H9 (cell line): ENCODE measurements around the gene AKAP11. TPM values are rescaled to one million over a fixed set of nuclear protein-coding genes. Genes with fewer than 3 reads are reported as not detected.

ENCODE experiments used
- DNase-seq: peaks from one replicate; pipeline ENCODE4 v3.0.0-alpha.2; 2017
- H2AFZ ChIP-seq: one replicate; pipeline ENCODE4 v1.6.1; 2013; ENCODE audit warnings: mild to moderate bottlenecking, low read length, control low read depth, moderate library complexity
- H2AK5ac ChIP-seq: 2 replicates; pipeline ENCODE4 v1.6.1; 2013; ENCODE audit warnings: low read length, control low read depth, mixed read lengths; ENCODE audit not compliant: insufficient read length
- H2BK120ac ChIP-seq: one replicate; pipeline ENCODE4 v1.6.1; 2013; ENCODE audit warnings: low read depth, mild to moderate bottlenecking, low read length, control low read depth, inconsistent platforms; ENCODE audit not compliant: poor library complexity, severe bottlenecking
- H2BK12ac ChIP-seq: 2 replicates; pipeline ENCODE4 v1.6.1; 2013; ENCODE audit warnings: low read length, control low read depth, mixed read lengths, low read depth; ENCODE audit not compliant: insufficient read length
- H2BK15ac ChIP-seq: 2 replicates; pipeline ENCODE4 v1.6.1; 2013; ENCODE audit warnings: low read depth, low read length, control low read depth
- H2BK20ac ChIP-seq: one replicate; pipeline ENCODE4 v1.6.1; 2013; ENCODE audit warnings: low read depth, mild to moderate bottlenecking, low read length, control low read depth, inconsistent platforms; ENCODE audit not compliant: poor library complexity, severe bottlenecking
- H2BK5ac ChIP-seq: 2 replicates; pipeline ENCODE4 v1.6.1; 2013; ENCODE audit warnings: low read length, control low read depth, mixed read lengths; ENCODE audit not compliant: insufficient read length
- H3K14ac ChIP-seq: 2 replicates; pipeline ENCODE4 v1.6.1; 2013; ENCODE audit warnings: low read length, control low read depth; ENCODE audit not compliant: insufficient read depth
- H3K18ac ChIP-seq: 2 replicates; pipeline ENCODE4 v1.6.1; 2013; ENCODE audit warnings: low read depth, mild to moderate bottlenecking, mixed read lengths, low read length, control low read depth; ENCODE audit not compliant: insufficient read length
- H3K23ac ChIP-seq: 2 replicates; pipeline ENCODE4 v1.6.1; 2013; ENCODE audit warnings: low read length, control low read depth, mixed read lengths, low read depth; ENCODE audit not compliant: insufficient read length
- H3K23me2 ChIP-seq: 2 replicates; pipeline ENCODE4 v1.6.1; 2013; ENCODE audit warnings: low read depth, mild to moderate bottlenecking, mixed read lengths, low read length, control low read depth; ENCODE audit not compliant: insufficient read length, poor library complexity, severe bottlenecking
- H3K27ac ChIP-seq: 2 replicates; pipeline ENCODE4 v1.5.1; 2013; ENCODE audit warnings: low read length, control low read depth, mixed read lengths, low read depth; ENCODE audit not compliant: insufficient read length
- H3K27me3 ChIP-seq: 2 replicates; pipeline ENCODE4 v1.6.1; 2013; ENCODE audit warnings: low read length, control low read depth, inconsistent platforms; ENCODE audit not compliant: insufficient read depth
- H3K4ac ChIP-seq: 2 replicates; pipeline ENCODE4 v1.6.1; 2013; ENCODE audit warnings: low read depth, mild to moderate bottlenecking, control low read depth, inconsistent platforms, low read length, moderate library complexity
- H3K4me1 ChIP-seq: 2 replicates; pipeline ENCODE4 v1.6.1; 2013; ENCODE audit warnings: low read length, control low read depth, inconsistent platforms; ENCODE audit not compliant: insufficient read depth
- H3K4me2 ChIP-seq: 2 replicates; pipeline ENCODE4 v1.6.1; 2013; ENCODE audit warnings: low read length, control low read depth, mixed read lengths; ENCODE audit not compliant: insufficient read length, insufficient read depth
- H3K56ac ChIP-seq: 2 replicates; pipeline ENCODE4 v1.6.1; 2013; ENCODE audit warnings: low read depth, mild to moderate bottlenecking, mixed read lengths, low read length, control low read depth; ENCODE audit not compliant: insufficient read length
- H3K79me1 ChIP-seq: 2 replicates; pipeline ENCODE4 v1.6.1; 2013; ENCODE audit warnings: low read depth, mild to moderate bottlenecking, moderate library complexity, low read length, control low read depth, inconsistent platforms; ENCODE audit not compliant: insufficient read depth, poor library complexity, severe bottlenecking
- H3K79me2 ChIP-seq: 2 replicates; pipeline ENCODE4 v1.6.1; 2013; ENCODE audit warnings: low read length, control low read depth, inconsistent platforms; ENCODE audit not compliant: insufficient read depth
- H3K9ac ChIP-seq: 2 replicates; pipeline ENCODE4 v1.6.1; 2013; ENCODE audit warnings: low read length, control low read depth, mixed read lengths; ENCODE audit not compliant: insufficient read length; ENCODE audit errors: extremely low read depth
- H3K9me3 ChIP-seq: one replicate; pipeline ENCODE4 v1.6.1; 2013; ENCODE audit warnings: low read depth, low read length, inconsistent platforms; ENCODE audit not compliant: control insufficient read depth
- H3T11ph ChIP-seq: one replicate; pipeline ENCODE4 v1.6.1; 2013; ENCODE audit warnings: mild to moderate bottlenecking, low read length, control low read depth, inconsistent platforms
- H4K20me1 ChIP-seq: one replicate; pipeline ENCODE4 v1.6.1; 2013; ENCODE audit not compliant: control insufficient read depth, insufficient read length, insufficient read depth
- H4K5ac ChIP-seq: 2 replicates; pipeline ENCODE4 v1.6.1; 2013; ENCODE audit warnings: low read depth, mild to moderate bottlenecking, mixed read lengths, low read length, control low read depth; ENCODE audit not compliant: insufficient read length
- H4K8ac ChIP-seq: replicated peaks from 2 replicates; pipeline ENCODE4 v1.6.1; 2013; ENCODE audit warnings: low read length, control low read depth, mixed read lengths, low read depth; ENCODE audit not compliant: insufficient read length
- H4K91ac ChIP-seq: 2 replicates; pipeline ENCODE4 v1.6.1; 2013; ENCODE audit warnings: low read depth, mild to moderate bottlenecking, moderate library complexity, mixed read lengths, low read length, control low read depth; ENCODE audit not compliant: insufficient read length
- H3K27ac Mint-ChIP-seq, 3 experiments: 2 replicates in 2 of 3; 3 replicates in 1 of 3; pipeline ENCODE4 v1.8.0; 2020 to 2021; ENCODE audit warnings: mixed read lengths in 3 of 3, mild to moderate bottlenecking in 1 of 3, moderate library complexity in 1 of 3
- H3K27me3 Mint-ChIP-seq: 2 replicates; pipeline ENCODE4 v1.8.0; 2021; ENCODE audit warnings: low read depth, mild to moderate bottlenecking, moderate library complexity, mixed read lengths
- H3K36me3 Mint-ChIP-seq, 3 experiments: 2 replicates in 2 of 3; 3 replicates in 1 of 3; pipeline ENCODE4 v1.8.0; 2020 to 2021; ENCODE audit warnings: low read depth in 3 of 3, mixed read lengths in 3 of 3; ENCODE audit not compliant: insufficient read depth in 1 of 3
- H3K4me1 Mint-ChIP-seq, 2 experiments: 2 replicates each; pipeline ENCODE4 v1.8.0; 2020; ENCODE audit warnings: mixed read lengths in 2 of 2
- H3K4me3 Mint-ChIP-seq, 2 experiments: 2 replicates in 1 of 2; 3 replicates in 1 of 2; pipeline ENCODE4 v1.8.0; 2020 to 2021; ENCODE audit warnings: mild to moderate bottlenecking in 2 of 2, mixed read lengths in 2 of 2, moderate library complexity in 1 of 2
- H3K9me3 Mint-ChIP-seq, 2 experiments: 2 replicates in 1 of 2; 3 replicates in 1 of 2; pipeline ENCODE4 v1.8.0; 2020; ENCODE audit warnings: mild to moderate bottlenecking in 2 of 2, mixed read lengths in 2 of 2, moderate library complexity in 1 of 2
- CTCF ChIP-seq: fragments of 200-600 bp; sonication (generic); conservative IDR thresholded peaks from 3 replicates; pipeline ENCODE4 v1.8.0; 2021; ENCODE audit warnings: antibody characterized with exemption, mild to moderate bottlenecking
- WGBS: extraction: QIAGEN DNeasy Blood & Tissue Kit; methylation state at CpG from one replicate; pipeline ENCODE4 v1.1.7; 2013; ENCODE audit warnings: missing lambda C conversion rate, low lambda C conversion rate, mixed read lengths; ENCODE audit not compliant: insufficient read length; ENCODE audit errors: extremely low coverage; 5-methylcytosine and 5-hydroxymethylcytosine counted together
- total RNA-seq: library from RNA; stranded (reverse); gene quantifications from 2 replicates; pipeline ENCODE4 v1.2.1, GENCODE V29; 2021

Gene AKAP11
- total RNA-seq, 1 experiment from 2014 or later, result 20.5 TPM

GRCh38 chr13:42229287-42229686 is 42.7 kb upstream of the AKAP11 start:
- Histone ChIP-seq H2AK5ac (no peak overlapping the region), H3K9ac (no peak overlapping the region), H4K8ac (no peak overlapping the region), H2AFZ (no peak overlapping the region), H3K9me3 (no peaks in the 10 kb centered on the region), H2BK20ac (no peak overlapping the region), H3K56ac (no peak overlapping the region), H3K23me2 (no peaks in the 10 kb centered on the region), H3K18ac (no peak overlapping the region), H2BK5ac (no peak overlapping the region), H2BK12ac (no peak overlapping the region), H2BK15ac (no peak overlapping the region), H2BK120ac (no peak overlapping the region), H3K4me2 (no peak overlapping the region), H3K27me3 (no peaks in the 10 kb centered on the region), H3K79me1 (no peaks in the 10 kb centered on the region), H3K79me2 (no peaks in the 10 kb centered on the region), H3T11ph (no peak overlapping the region), H4K20me1 (no peaks in the 10 kb centered on the region), H3K4me1 (no peaks in the 10 kb centered on the region), H3K4ac (no peak overlapping the region), H3K23ac (no peak overlapping the region), H4K91ac (no peak overlapping the region), H3K27ac (no peak overlapping the region), H3K14ac (no peak overlapping the region), H4K5ac (no peak overlapping the region)
- Mint-ChIP-seq H3K4me1 (peaks cover 6 to 11% of the 10 kb centered on the region in 2 experiments), H3K27ac (peak overlapping the region in 1 of 3 experiments; percentile 17; a peak in 1 of 7 replicates), H3K27me3 (no peaks in the 10 kb centered on the region), H3K36me3 (peaks cover 9 to 13% (median 11%) of the 10 kb centered on the region in 3 experiments; a peak in 6 of 7 replicates), H3K9me3 (no peaks in the 10 kb centered on the region), H3K4me3 (no peak overlapping the region)
- TF ChIP-seq CTCF, result no peak
- no peak for DNase-seq
- no CpG with 5 or more reads among the region's 3 CpGs for WGBS
